ENCODE data around the gene ERCC4.
A peak's percentile ranks its signal among the peaks of the same experiment; 100 is the strongest.

ERCC4 gene

DNA sequence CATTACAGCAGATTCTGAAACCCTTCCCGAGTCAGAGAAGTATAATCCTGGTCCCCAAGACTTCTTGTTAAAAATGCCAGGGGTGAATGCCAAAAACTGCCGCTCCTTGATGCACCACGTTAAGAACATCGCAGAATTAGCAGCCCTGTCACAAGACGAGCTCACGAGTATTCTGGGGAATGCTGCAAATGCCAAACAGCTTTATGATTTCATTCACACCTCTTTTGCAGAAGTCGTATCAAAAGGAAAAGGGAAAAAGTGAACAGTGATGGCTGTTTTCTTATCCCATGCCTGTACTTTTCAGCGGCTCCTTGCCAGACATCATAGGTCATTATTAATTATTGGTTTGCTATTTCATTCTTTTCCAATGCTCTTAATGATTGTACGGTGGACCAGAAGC, 28.1 kb downstream of the ERCC4 start:
- DNase-seq = no peak

DNA sequence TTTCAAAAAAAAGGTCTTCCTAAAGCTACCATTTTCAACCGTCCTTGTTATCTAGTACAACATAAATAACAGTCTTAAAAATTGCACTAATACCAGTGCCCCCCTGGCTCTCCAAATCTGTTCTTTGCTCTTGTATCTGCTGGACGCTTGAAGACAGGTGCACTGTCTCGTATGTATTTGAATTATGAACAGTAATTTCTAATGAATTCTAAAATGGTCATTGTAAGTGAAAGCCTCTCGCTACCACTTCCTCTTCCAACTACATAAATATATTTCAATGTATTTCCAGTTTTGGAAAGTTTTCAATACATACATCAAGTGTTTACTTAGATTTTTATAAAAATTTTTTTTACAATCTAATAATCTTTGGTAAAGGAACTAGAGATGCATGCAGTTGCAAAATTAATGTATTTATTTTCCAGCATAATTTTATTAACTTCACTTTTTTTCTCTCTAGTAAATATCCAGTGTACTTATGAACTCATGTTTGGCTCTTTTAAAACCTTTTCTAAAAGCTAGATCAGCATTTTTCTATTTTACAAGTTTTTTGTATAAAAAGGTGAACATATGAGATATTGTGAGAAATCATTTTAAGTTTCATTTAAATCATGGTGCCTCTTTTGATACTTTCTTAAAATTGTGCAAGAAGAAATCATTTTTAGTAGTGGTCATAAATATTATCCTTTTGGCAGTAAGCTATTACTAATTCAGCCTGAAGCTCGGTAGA, 31.0 kb downstream of the ERCC4 start:
- no peak for DNase-seq

DNA sequence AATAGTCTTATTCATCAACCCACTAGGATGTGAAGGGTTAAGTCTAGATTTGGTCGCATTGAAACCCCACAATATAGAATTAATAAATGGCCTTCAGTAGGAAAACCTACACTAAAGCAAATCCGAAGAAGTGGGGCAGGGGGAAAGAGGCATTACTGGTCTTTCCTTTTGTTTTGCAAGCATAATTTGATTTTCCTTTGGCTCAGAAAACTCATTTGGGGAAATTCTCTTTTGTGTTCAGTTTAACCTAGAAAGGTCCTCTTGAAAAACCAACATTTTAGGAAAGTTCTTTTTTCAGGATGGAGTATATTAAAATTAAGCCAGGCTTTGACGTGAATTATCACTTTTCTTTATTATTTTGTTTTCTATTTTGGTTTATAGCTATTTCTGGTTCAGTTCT, 31.7 kb downstream of the ERCC4 start:
- no peak for DNase-seq

DNA sequence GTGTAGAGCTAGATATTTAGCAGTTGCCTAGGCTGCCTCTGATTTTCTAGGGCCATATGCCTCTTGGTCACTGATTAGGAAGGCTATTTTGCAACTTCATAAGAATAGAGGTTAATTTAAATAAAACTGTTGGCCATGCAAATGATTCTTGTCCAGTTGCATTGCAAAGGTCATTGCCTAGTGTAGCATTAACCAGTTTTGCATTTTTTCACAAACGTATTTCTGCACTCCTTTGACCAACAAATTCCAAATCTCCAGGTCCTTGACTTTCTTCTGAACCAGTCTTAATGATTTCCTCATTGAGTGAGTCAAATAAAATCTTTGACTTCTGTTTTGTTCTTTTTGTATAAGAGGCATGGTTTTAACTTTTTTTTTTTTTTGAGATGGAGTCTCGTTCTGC, 33.5 kb downstream of the ERCC4 start:
- no peak for DNase-seq

DNA sequence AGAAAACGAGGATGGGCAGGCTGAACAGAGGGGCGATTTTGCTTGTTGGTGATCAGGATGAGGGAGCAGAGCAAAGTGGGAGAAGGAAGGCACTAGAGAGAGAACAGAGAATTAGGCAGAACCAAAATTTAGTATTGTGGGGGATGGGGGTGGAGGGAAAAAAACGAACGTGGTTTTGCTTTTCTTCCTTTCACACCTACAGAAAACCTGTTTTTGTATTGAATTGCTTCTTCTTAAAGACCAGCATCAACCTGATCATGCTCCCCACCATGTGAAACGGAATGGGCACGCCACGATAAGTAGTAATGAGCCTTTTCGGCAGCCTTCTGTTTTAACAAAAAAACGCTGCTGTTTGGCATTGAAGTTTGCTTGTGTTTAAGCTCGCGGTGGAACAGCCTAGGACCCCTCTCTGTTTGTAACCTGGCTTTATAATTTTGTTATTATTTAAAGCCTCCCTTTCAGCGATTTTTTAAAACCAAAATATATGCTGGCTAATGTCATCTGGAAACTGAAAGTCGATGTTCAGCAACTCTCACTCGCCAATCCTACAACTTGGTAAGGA, 36.8 kb downstream of the ERCC4 start:
- DNase-seq = peak in 1 of 56 donors; percentile 8

DNA sequence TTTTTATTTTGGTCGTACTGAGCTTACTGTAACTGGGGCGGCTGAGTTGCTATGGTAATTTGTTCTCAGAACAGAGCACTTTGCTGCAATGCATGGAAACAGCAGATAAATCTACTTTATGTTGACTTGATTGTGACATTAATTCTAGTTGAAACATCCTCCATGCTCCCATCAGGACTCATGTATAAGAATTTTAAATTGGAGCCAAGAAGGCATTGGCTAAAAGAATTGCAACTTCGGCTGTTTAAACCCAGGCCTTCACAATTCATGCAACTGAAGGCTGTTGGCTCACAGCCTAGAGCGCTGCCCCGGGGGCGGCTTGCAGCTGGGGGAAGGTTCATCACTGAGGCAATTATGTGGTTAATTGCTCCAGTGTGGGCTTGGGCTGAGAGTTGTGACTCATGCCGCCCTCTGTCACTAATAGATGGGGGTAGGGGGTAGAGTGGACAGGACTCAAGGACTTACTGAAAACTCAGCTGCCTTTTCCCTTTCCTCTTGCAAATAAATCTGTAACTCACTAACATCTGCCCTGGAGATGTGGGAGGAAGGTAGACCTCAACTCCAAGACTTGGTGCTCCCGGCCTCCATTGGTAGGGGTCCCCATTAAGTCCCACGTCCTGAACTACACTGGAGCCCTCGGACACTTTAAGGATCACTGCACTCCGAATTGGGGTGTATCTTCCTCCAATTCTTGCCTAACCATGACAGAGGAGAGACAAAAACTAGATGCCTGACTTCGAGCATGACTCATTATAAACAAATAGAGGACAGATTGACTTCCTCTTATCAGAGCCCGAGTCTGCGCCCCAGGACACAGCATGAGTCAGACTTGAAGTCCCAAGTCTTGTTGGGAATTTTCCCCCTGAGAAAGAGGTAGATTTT, 37.5 kb downstream of the ERCC4 start:
- peak in 34 of 56 donors; percentile 3 to 70 (median 22) for DNase-seq

DNA sequence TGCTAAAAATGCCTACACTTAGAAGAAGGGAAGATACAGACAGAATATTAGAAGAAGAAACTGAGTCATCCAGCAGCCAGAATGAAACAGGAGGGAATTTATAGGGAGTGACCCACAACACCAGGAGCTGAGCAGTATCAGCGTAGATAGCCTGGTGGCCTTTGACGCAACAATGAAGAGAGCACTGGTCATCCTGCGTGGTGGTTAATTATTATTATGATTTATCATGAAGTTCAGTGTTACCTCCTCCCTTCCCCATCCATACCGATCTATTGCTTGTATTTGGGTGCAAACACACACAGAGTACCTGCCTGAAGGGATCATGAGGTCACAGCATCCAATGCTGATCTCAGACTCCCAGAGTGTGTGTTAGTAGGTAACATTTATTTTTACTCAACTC, 38.5 kb downstream of the ERCC4 start:
- DNase-seq = no peak

DNA sequence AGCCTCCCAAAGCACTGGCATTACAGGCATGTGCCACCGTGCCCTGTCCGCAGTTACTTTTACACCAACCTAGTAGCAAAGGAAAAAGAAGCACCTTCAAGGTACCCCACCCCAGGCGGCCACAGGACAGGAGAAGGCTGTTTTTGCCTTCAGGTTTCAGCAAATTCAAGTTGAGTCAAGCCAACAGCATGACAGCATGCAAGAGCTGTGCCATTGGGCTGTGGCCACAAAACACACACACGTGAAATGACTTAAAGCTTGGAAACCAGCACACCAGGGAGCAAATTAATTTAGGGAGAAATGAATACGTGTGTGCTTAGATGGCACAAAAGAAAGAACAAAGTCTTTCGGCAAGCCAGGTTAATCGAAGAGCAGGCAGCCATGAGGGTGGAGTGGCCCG, 39.7 kb downstream of the ERCC4 start:
- DNase-seq = no peak

DNA sequence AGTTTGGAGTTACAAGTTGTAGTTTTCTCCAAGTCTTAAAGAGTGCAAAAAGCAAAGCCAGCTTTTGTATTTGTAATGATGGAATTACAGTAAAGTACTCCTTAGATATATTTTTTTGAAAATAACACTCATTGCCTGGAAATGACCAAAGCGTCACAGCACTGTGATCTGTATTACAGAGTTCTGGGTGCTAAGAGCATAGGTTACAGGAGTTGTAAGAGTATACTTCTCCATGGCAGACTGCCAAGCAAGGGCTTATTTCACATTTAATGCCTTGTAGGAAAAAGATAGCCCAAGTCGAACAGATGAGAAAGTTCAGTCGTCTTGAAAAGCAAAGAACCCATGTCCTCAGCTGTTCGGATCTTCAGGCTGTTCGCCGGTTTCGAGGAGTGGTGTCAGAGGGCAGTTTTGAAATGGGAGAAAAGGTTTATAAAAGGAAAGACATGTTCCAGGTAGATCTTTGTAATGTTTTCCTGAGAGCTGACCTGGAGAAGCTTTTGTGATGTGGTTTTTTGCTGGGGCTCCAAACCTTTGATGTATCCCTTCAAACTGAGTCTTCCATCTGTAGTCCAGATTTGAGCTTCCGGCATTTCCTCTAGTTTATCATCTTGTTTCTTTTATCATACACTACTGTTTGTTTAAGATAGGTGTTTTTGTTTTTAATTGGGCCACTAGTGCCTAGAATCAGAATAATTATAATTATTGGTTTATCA, 41.3 kb downstream of the ERCC4 start:
- no peak for DNase-seq

DNA sequence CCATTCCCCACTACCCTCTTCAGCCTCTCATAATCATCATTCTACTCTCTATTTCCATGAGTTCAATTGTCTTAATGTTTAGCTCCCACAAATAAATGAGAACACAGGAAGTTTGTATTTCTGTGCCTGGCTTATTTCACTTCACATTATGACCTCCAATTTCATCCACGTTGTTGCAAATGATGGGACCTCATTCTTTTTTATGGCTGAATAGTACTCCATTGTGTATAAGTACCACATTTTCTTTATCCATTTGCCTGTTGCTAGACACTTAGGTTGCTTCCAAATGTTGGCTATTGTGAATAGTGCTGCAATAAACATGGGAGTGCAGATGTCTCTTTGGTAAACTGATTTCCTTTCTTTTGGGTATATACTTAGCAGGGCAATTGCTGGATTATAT, 42.3 kb downstream of the ERCC4 start:
- DNase-seq = no peak

DNA sequence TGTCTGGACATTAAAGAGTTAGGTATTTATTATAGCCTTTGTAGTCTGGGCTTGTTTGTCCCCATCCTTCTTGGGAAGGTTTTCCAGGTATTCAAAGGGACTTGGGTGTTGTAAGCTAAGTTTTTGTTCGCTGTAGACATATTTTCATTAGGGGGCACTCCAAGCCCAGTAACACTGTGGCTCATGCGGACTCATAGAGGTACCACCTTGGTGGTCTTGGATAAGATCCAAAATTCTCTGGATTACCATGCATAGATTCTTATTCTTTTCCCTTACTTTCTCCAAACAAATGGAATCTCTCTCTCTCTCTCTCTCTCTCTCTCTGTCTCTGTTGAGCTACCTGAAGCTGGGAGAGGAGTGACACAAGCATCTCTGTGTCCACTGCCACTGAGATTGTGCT, 48.9 kb downstream of the ERCC4 start:
- no peak for DNase-seq

DNA sequence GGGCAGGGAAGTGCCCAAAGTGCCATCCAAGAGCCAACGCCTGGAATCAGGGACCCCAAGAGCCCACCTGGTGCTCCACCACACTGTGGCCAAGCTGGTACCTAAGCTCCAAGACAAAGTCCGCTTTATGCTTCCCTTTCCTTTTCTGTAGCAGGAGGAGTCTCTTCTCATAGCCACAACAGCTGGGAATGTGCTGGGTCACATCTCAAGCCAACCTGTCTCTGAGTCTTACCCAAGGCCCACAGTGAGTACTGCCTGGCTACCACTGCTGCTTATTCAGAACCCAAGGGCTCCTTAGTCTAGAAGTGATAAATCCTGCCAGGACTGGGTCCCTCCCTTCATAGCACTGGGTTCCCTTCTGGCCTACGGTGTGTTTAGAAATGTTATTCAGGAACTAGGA, 49.8 kb downstream of the ERCC4 start:
- DNase-seq = no peak

DNA sequence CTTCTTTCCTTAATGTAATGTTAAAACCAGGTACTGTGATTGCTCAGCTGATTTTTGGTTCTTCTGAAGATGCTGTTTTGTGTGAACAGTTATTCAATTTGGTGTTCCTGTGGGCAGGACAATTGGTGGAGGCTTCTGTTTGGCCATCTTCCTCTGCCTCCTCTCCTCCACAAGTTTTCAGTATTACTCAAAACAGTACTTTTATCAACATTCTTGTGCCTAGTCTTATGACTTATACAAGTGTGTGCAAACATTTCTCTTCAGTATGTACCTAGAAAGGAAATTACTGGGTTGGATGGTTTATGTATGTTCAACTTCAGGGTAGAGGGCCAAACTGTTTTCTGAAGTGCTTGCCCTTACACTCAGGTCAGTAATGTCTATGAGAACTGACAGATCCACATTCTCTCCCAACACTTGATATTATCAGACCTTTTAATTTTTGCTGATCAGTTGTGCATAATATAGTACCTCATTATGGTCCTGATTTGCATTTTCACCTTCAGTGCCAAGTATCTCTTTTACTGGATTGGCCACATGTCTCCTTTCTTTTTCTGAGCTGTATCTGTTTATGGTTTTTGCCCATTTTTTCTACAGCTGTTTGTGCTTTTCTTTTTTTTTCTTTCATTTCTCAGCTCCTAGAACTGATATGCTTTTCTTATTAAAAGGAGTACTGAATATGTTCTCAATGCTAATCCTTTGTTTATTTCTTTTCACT, 50.9 kb downstream of the ERCC4 start:
- DNase-seq = no peak

DNA sequence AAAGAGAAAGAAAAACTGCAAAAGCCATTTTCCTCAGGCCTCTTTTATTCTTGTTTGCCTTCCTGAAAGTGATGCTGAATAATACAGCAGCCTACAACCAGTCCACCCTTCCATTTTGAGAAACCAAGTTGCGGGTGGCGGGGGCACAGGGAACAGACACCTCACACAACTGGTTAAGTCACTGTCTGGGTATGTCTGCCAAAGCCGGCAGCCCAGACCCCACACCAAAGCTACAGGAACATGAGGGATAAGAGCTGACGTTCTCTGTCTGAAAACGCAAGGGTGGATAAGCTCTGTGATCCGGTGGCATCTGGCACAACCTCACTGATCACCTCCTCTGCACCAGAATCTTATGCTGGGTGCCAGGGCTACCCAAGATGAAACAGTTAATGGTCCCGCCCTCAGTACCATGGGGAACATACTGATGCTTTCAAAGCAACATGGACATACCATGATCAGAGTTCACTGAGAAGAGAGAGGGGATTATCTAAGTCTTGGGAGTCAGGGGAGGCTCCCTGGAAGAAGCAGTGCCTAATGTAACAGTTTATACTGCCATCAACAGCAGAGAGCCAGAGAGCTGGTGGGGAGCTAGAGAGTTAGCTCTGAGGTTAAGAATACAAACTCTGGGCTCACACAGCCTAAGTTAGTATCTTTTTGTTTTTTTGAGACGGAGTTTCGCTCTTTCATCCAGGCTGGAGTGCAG, 53.5 kb downstream of the ERCC4 start:
- no peak for DNase-seq

DNA sequence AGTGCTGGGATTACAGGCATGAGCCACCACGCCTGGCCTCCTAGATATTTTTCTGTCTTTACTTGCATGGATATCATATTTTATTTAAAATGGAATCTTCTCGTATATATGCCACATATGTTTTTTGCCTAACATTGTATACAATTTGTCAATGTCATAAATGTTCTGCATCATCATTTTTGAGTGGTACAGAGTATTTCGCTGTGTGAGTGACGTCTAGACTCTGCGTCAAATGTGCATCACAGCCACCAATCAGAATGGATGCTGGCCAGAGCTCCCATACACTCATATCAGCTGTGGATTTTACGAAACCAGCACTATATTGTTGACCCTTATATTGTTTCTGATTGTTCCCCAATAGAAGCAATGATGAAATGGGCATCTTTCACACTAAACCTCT, 57.2 kb downstream of the ERCC4 start:
- no peak for DNase-seq

DNA sequence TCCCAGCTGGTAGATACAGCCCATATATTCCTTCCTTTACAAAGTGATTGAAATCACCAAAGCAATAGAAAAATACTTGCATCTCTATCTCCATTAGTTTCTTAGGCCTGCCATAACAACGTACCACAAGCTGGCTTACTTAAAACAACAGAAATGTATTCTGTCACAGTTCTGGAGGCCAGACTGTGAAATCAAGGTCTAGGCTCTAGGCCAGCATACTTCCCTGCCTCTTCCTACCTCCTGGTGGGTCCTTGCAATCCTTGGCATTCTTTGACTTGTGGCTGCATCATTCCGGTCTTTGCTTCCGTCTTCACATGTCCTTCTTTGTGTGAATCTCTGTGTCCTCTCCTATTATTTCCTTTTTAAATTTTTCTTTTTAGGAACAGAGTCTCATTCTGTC, 62.5 kb downstream of the ERCC4 start:
- DNase-seq = no peak

DNA sequence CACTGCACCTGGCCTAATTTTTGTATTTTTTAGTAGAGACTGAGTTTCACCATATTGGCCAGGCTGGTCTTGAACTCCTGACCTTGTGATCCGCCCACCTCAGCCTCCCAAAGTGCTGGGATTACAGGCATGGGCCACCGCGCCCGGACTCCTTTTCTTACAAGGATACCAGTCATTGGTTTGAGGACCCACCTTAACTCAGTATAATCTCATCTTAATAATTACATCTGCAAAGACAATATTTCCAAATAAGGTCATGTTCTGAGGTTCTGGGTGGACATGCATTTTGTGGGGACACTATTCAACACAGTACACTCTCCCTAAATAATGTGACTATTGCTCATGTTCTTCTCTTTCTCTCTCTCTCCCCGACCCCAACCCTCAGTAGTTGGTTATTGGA, 63.7 kb downstream of the ERCC4 start:
- DNase-seq = no peak

DNA sequence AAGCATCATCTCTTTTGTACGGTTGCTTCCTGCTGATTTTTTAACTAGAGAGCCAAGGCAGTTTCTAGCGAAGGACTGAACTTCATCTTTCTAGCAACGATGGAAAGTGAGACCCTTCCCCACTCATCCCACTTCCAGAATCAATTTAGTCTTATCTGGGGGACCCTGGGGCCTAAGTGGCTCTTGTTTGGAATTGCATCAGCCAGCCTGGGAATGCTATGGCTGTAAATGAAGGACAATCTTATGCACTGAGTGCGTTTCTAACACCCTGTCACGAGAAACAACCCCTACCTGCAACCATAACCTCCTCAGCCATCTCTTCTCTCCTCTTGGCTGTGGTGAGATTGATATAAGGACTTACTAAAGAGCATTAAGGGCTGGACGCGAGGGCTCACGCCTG, 64.8 kb downstream of the ERCC4 start:
- DNase-seq = no peak

DNA sequence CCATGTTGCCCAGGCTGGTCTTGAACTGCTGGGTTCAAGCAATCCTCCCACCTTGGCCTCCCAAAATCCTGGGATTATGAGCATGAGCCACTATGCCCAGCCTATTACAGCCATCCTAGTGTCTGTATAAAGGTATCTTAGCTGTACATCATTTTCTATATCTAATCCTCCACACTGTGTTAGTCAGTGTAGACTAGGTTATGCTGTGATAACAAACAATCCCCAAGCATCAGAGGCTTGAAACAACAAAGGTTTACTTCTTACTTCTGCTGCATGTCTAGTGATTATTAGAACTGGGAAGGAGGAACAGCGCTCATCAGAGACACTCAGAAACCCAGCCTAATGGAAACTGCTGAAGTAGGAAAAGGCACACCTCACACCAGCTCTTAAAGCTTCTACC, 68.1 kb downstream of the ERCC4 start:
- DNase-seq = no peak

DNA sequence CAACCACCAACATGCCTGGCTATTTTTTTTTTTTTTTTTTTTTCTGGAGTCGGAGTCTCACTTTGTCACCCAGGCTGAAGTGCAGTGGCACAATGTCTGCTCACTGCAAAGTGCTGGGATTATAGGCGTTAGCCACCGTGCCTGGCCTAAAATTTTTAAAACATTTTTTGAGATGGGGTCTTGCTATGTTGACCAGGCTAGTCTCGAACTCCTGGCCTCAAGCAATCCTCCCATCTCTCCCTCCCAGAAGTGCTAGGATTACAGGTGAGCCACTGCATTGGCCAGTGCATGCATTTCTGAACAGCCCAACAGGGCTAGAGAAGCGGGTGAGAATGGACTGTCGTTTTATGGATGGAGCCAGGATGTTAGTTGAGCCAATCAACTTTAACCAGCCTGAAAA, 72.4 kb downstream of the ERCC4 start:
- DNase-seq = no peak

DNA sequence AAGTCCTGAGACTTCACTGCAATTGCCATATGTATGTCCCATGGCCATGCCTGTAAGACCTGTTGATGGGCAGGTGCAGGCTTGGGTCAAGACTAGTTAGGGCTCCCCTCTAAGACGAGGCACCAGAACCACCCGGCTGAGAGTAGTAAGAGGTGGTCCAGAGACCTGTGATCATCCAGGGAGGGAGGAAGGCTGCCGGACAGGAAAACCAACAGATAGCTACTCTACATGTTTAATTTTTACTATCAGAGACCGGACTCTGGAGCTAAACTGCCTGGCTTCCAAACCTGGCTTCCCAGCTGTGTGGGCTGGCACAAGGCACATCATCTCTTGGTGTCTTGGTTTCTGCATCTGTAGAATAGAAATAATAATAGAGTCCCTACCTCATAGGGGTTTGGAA, 73.0 kb downstream of the ERCC4 start:
- no peak for DNase-seq
